Measurements from ENCODE around the gene KIF21B. TPM values are rescaled to one million over a fixed set of nuclear protein-coding genes. Genes with fewer than 3 reads are reported as not detected.

KIF21B gene
- total and polyA plus RNA-seq, 2 experiments from 2014 or later = 4.6 to 34.3 TPM

DNA sequence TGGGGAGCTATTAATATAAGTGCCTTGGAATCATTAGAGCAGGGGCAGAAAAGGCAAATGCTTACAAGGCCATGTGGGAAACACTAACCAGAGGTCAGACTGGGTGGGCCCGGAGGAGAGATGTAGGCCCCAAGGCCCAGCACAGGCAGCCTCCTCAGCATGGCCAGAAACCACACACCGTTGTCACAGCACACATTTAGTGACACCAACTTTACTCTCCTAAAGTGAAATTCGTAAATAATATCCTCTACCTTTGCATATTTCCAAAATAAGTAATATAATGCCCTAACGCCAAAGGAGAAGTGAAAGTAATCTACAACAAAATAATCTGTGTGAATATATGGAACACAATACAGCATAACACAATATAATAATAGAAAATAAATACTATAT, 62.6 kb downstream of the KIF21B start:
- no peaks in the 10 kb centered on the region for H3K9me2 ChIP-seq (ENCODE audit: insufficient read depth)
- no peak overlapping the region for H3K4me3 Mint-ChIP-seq
- ATAC-seq = no peak
- H3K27me3 Mint-ChIP-seq (ENCODE audit: insufficient read depth, low read depth, poor library complexity) = no peaks in the 10 kb centered on the region
- no peaks in the 10 kb centered on the region for H3K27me3 ChIP-seq (ENCODE audit: insufficient read depth)
- peaks cover 7% of the 10 kb centered on the region; the same call in 2 of the 3 replicates for H3K4me1 Mint-ChIP-seq
- H2AFZ ChIP-seq = no peak overlapping the region
- H3K36me3 ChIP-seq (ENCODE audit: insufficient read depth) = no peaks in the 10 kb centered on the region
- H3K4me3 ChIP-seq = no peak overlapping the region
- DNase-seq (ENCODE audit: low spot score) = no peak
- H3K27ac Mint-ChIP-seq = no peak overlapping the region
- no peak overlapping the region for H3K4me2 ChIP-seq
- H3K27ac ChIP-seq (ENCODE audit: low read depth) = no peak overlapping the region
- TF ChIP-seq, protein P1, sequence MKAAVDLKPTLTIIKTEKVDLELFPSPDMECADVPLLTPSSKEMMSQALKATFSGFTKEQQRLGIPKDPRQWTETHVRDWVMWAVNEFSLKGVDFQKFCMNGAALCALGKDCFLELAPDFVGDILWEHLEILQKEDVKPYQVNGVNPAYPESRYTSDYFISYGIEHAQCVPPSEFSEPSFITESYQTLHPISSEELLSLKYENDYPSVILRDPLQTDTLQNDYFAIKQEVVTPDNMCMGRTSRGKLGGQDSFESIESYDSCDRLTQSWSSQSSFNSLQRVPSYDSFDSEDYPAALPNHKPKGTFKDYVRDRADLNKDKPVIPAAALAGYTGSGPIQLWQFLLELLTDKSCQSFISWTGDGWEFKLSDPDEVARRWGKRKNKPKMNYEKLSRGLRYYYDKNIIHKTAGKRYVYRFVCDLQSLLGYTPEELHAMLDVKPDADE (IDR thresholded peaks at IDR 0.05) = no peak
- TF ChIP-seq ZNF331 (CRISPR knock-in tag; IDR thresholded peaks at IDR 0.05; ENCODE audit: low read depth) = no peak
- TF ChIP-seq, protein P2, sequence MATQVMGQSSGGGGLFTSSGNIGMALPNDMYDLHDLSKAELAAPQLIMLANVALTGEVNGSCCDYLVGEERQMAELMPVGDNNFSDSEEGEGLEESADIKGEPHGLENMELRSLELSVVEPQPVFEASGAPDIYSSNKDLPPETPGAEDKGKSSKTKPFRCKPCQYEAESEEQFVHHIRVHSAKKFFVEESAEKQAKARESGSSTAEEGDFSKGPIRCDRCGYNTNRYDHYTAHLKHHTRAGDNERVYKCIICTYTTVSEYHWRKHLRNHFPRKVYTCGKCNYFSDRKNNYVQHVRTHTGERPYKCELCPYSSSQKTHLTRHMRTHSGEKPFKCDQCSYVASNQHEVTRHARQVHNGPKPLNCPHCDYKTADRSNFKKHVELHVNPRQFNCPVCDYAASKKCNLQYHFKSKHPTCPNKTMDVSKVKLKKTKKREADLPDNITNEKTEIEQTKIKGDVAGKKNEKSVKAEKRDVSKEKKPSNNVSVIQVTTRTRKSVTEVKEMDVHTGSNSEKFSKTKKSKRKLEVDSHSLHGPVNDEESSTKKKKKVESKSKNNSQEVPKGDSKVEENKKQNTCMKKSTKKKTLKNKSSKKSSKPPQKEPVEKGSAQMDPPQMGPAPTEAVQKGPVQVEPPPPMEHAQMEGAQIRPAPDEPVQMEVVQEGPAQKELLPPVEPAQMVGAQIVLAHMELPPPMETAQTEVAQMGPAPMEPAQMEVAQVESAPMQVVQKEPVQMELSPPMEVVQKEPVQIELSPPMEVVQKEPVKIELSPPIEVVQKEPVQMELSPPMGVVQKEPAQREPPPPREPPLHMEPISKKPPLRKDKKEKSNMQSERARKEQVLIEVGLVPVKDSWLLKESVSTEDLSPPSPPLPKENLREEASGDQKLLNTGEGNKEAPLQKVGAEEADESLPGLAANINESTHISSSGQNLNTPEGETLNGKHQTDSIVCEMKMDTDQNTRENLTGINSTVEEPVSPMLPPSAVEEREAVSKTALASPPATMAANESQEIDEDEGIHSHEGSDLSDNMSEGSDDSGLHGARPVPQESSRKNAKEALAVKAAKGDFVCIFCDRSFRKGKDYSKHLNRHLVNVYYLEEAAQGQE (IDR thresholded peaks at IDR 0.05; ENCODE audit: unreplicated experiment) = no peak
- TF ChIP-seq, protein P3, sequence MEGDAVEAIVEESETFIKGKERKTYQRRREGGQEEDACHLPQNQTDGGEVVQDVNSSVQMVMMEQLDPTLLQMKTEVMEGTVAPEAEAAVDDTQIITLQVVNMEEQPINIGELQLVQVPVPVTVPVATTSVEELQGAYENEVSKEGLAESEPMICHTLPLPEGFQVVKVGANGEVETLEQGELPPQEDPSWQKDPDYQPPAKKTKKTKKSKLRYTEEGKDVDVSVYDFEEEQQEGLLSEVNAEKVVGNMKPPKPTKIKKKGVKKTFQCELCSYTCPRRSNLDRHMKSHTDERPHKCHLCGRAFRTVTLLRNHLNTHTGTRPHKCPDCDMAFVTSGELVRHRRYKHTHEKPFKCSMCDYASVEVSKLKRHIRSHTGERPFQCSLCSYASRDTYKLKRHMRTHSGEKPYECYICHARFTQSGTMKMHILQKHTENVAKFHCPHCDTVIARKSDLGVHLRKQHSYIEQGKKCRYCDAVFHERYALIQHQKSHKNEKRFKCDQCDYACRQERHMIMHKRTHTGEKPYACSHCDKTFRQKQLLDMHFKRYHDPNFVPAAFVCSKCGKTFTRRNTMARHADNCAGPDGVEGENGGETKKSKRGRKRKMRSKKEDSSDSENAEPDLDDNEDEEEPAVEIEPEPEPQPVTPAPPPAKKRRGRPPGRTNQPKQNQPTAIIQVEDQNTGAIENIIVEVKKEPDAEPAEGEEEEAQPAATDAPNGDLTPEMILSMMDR (conservative IDR thresholded peaks at IDR 0.05; ENCODE audit: low read depth in 2 of 2) = no peak
- no peak for TF ChIP-seq JUNB (IDR thresholded peaks at IDR 0.05; ENCODE audit: unreplicated experiment)
- no peak for TF ChIP-seq POLR2AphosphoS5 (IDR thresholded peaks at IDR 0.05; ENCODE audit: low read depth)
- no peaks in the 10 kb centered on the region for H3K79me2 ChIP-seq (replicated peaks; ENCODE audit: insufficient read depth)
- H4K20me1 ChIP-seq (replicated peaks; ENCODE audit: insufficient read depth) = no peaks in the 10 kb centered on the region
- no peaks in the 10 kb centered on the region for H3F3A ChIP-seq (replicated peaks; ENCODE audit: low read depth)
- no peaks in the 10 kb centered on the region; the same call in 2 of the 3 replicates for H3K9me3 Mint-ChIP-seq
- H3K4me1 ChIP-seq (ENCODE audit: insufficient read depth) = no peaks in the 10 kb centered on the region
- no peaks in the 10 kb centered on the region for H3K36me3 Mint-ChIP-seq (ENCODE audit: low read depth)

DNA sequence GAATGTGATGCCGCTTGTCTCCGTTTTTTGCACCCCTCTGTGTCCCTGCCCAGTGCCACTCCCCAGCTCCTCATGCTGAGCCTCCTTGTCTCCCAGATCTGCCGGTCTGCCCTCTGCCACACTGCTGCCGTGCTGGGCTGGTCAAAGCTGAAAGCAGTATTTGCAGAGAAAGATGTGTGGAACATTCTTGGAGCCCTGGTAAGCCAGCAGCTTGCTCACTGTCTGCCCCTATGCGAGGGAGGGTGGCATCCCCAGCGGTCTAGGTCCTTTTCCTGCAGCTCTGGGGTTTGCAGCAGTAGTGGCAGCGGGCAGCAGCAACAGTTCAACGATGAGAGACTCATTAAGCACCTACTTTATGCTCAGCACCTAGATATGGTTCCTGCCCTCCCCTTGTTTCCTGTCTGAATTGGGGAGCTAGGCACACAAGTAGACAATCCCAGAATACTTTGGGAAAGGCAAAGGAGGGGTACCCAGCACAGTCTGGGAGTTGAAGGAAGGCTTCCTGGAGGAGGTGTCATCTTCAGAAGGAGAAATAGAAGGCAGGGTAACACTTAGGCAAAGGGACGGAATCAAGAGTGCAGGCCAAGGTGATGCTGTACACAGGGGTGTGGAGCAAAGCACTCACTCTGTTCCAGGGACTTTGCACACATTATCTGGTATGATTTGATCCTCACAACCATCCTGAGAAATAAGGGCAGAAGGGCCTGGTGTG, 63.1 kb downstream of the KIF21B start:
- Mint-ChIP-seq H3K9me3 (no peaks in the 10 kb centered on the region; the same call in 2 of the 3 replicates), H3K4me3 (no peak overlapping the region), H3K27me3 (ENCODE audit: insufficient read depth, low read depth, poor library complexity) (no peaks in the 10 kb centered on the region), H3K36me3 (ENCODE audit: low read depth) (no peaks in the 10 kb centered on the region), H3K27ac (no peak overlapping the region), H3K4me1 (peaks cover 7% of the 10 kb centered on the region; the same call in 2 of the 3 replicates)
- no peak overlapping the region for H2AFZ ChIP-seq
- H3K79me2 ChIP-seq (replicated peaks; ENCODE audit: insufficient read depth) = no peaks in the 10 kb centered on the region
- no peaks in the 10 kb centered on the region for H3K4me1 ChIP-seq (ENCODE audit: insufficient read depth)
- ATAC-seq (no peak), DNase-seq (ENCODE audit: low spot score) (no peak)
- no peaks in the 10 kb centered on the region for H3K36me3 ChIP-seq (ENCODE audit: insufficient read depth)
- H3F3A ChIP-seq (replicated peaks; ENCODE audit: low read depth) = no peaks in the 10 kb centered on the region
- H3K27me3 ChIP-seq (ENCODE audit: insufficient read depth) = no peaks in the 10 kb centered on the region
- H3K4me3 ChIP-seq = no peak overlapping the region
- H3K9me2 ChIP-seq (ENCODE audit: insufficient read depth) = no peaks in the 10 kb centered on the region
- H3K27ac ChIP-seq (ENCODE audit: low read depth) = no peak overlapping the region
- H3K4me2 ChIP-seq = no peak overlapping the region
- H4K20me1 ChIP-seq (replicated peaks; ENCODE audit: insufficient read depth) = no peaks in the 10 kb centered on the region
- TF ChIP-seq JUNB (IDR thresholded peaks at IDR 0.05; ENCODE audit: unreplicated experiment) = no peak
- TF ChIP-seq STAT1 (IDR thresholded peaks at IDR 0.05; ENCODE audit: unreplicated experiment) = no peak
- no peak for TF ChIP-seq ZNF114 (CRISPR knock-in tag; IDR thresholded peaks at IDR 0.05)
- no peak for TF ChIP-seq EZH2 (IDR thresholded peaks at IDR 0.05; ENCODE audit: low read depth, unreplicated experiment)
- TF ChIP-seq, protein P2 (IDR thresholded peaks at IDR 0.05; ENCODE audit: unreplicated experiment) = no peak
- no peak for TF ChIP-seq NANOG (IDR thresholded peaks at IDR 0.05; ENCODE audit: borderline replicate concordance)
- TF ChIP-seq EZH2phosphoT487 (IDR thresholded peaks at IDR 0.05; ENCODE audit: unreplicated experiment) = no peak

Data from GM23338 (cell line).